Glutamatergic neuron (in vitro differentiated cells): ENCODE measurements around the gene HSPA1B. TPM values are rescaled to one million over a fixed set of nuclear protein-coding genes. Genes with fewer than 3 reads are reported as not detected.
"Not testable (repeated sequence)": the region's sequence is repeated elsewhere in the genome, so short reads cannot be mapped to it uniquely, and the experiment has no call there.

Experiments
- DNase-seq: peaks from one replicate; pipeline ENCODE4 v3.0.0; 2022
- H3K27ac Mint-ChIP-seq: one replicate; pipeline ENCODE4 v1.8.0; 2020; ENCODE audit warnings: mild to moderate bottlenecking, mixed read lengths, inconsistent platforms; ENCODE audit not compliant: unreplicated experiment
- H3K27me3 Mint-ChIP-seq: one replicate; pipeline ENCODE4 v1.8.0; 2020; ENCODE audit warnings: mild to moderate bottlenecking, moderate library complexity, mixed read lengths, inconsistent platforms; ENCODE audit not compliant: unreplicated experiment
- H3K36me3 Mint-ChIP-seq: one replicate; pipeline ENCODE4 v1.8.0; 2020; ENCODE audit warnings: mild to moderate bottlenecking, mixed read lengths, inconsistent platforms; ENCODE audit not compliant: unreplicated experiment
- H3K4me1 Mint-ChIP-seq: one replicate; pipeline ENCODE4 v1.8.0; 2020; ENCODE audit warnings: mild to moderate bottlenecking, low read depth, mixed read lengths, inconsistent platforms; ENCODE audit not compliant: unreplicated experiment
- H3K4me3 Mint-ChIP-seq: one replicate; pipeline ENCODE4 v1.8.0; 2020; ENCODE audit warnings: mild to moderate bottlenecking, mixed read lengths, inconsistent platforms; ENCODE audit not compliant: unreplicated experiment
- H3K9me3 Mint-ChIP-seq: one replicate; pipeline ENCODE4 v1.8.0; 2020; ENCODE audit warnings: mild to moderate bottlenecking, moderate library complexity, mixed read lengths, inconsistent platforms; ENCODE audit not compliant: unreplicated experiment
- total RNA-seq: library from RNA; stranded (reverse); fragmentation: NEBNext Ultra II Directional; extraction: Animal tissue kit (Norgen Biotek cat#: 25700); gene quantifications from one replicate; pipeline ENCODE4 v1.2.1, GENCODE V29; 2021; ENCODE audit not compliant: unreplicated experiment
- TF ChIP-seq, protein P1 (sequence below): fragments of 200-600 bp; sonication (generic); IDR thresholded peaks from one replicate; pipeline ENCODE4 v1.5.0; 2021; ENCODE audit not compliant: partially characterized antibody, unreplicated experiment

HSPA1B gene
- total RNA-seq, 1 donor from 2014 or later = 93.9 TPM

- Mint-ChIP-seq H3K27ac (no peak overlapping the region), H3K4me1 (no peaks in the 10 kb centered on the region), H3K9me3 (peaks cover 10% of the 10 kb centered on the region), H3K27me3 (peaks cover 4% of the 10 kb centered on the region), H3K4me3 (no peak overlapping the region), H3K36me3 (no peaks in the 10 kb centered on the region)
- no peak for DNase-seq
- TF ChIP-seq, protein P1, sequence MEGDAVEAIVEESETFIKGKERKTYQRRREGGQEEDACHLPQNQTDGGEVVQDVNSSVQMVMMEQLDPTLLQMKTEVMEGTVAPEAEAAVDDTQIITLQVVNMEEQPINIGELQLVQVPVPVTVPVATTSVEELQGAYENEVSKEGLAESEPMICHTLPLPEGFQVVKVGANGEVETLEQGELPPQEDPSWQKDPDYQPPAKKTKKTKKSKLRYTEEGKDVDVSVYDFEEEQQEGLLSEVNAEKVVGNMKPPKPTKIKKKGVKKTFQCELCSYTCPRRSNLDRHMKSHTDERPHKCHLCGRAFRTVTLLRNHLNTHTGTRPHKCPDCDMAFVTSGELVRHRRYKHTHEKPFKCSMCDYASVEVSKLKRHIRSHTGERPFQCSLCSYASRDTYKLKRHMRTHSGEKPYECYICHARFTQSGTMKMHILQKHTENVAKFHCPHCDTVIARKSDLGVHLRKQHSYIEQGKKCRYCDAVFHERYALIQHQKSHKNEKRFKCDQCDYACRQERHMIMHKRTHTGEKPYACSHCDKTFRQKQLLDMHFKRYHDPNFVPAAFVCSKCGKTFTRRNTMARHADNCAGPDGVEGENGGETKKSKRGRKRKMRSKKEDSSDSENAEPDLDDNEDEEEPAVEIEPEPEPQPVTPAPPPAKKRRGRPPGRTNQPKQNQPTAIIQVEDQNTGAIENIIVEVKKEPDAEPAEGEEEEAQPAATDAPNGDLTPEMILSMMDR = no peak
Observed at GRCh38 chr6:31799781-31800180, 27.8 kb upstream of the HSPA1B start.

DNA sequence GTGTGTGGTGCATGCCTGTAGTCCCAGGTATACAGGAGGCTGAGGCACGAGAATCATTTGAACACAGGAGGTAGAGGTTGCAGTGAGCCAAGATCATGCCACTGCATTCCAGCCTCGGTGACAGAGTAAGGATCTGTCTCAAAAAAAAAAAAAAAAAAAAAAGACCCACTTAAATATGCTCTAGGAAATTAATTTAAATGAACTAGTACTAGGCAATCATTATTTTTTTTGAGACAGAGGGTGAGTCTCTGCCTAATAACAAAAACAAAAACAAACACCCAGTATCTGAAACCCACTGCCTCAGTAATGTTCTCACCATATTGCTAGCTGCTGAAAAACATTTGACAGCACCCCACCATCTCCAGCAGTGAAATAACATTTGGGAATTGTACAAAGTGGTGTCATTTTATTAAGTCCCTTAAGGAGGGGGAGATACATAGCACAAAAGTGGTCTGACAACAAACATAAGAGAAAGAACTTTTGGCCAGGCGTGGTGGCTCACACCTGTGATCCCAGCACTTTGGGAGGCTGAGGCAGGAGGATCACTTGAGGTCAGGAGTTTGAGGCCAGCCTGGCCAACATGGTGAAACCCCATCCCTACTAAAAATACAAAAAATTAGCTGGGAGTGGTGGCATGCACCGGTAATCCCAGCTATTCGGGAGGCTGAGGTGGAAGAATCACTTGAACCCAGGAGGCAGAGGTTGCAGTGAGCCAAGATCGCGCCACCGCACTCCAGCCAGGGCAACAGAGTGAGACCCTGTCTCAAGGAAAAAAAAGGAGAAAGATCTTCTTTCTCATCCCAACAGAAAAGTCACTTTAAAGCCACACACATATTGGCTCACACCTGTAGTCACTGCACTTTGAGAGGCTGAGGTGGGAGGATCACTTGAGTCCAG, 26.3 kb upstream of the HSPA1B start:
- not testable (repeated sequence) for DNase-seq, H3K4me1 Mint-ChIP-seq, H3K9me3 Mint-ChIP-seq, H3K4me3 Mint-ChIP-seq, H3K27ac Mint-ChIP-seq, H3K36me3 Mint-ChIP-seq, H3K27me3 Mint-ChIP-seq

- DNase-seq = no peak
- H3K27me3 Mint-ChIP-seq = no peaks in the 10 kb centered on the region
- H3K9me3 Mint-ChIP-seq = peaks cover 6% of the 10 kb centered on the region
- H3K4me3 Mint-ChIP-seq = peak overlapping the region; percentile 97
- peak overlapping the region; percentile 78 for H3K27ac Mint-ChIP-seq
- H3K4me1 Mint-ChIP-seq = peaks cover 4% of the 10 kb centered on the region
- TF ChIP-seq, protein P1 = no peak
- H3K36me3 Mint-ChIP-seq = no peaks in the 10 kb centered on the region
Observed at GRCh38 chr6:31805939-31806469, 21.5 kb upstream of the HSPA1B start.

DNA sequence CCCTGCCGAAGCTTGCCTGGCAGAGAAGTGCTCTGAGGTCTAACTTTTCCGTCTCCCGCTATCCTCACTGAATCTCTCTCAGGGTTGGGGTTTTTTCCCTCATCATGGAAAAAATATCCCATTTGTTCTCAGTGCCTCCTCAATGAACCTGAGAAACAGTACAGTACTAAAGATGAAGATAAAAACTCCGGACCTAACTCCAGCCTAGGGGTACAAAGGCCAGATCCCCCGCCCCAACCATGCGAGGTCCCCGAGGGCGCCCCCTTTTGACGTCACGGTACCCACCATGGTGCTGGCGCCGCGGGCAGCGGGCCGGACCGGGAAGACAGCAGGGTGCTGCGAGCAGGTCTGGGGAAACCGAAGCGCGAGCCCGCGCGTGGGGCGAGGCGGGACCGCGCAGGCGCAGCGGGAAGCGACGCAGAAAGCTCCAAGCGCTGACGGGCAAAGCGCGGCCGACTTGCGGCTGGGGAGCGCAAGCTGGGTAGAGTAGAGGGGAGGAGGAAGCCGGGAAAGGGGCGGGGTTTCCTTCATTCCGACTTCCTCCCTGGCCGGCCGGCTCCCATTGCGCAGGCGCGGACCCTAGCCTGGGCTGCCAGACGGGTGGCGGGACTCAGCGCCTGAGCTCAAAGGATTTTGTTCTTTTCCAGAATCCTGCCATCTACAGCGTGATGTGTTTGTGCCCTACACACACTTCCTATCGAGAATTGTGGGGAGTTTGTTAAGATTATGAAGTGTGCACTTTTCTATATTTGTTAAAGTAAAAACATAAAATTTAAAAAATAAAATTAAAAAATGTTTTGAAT, 20.9 kb upstream of the HSPA1B start, which contains the start of gene LSM2:
LSM2 (minus strand) TSS at position 497 of the 803 bp plus-strand sequence; CDS start at position 288, 209 bp downstream.
- Mint-ChIP-seq H3K4me3 (peak within 1 kb of the TSS; percentile 97), H3K36me3 (no peaks in the 10 kb centered on the region), H3K9me3 (peaks cover 6% of the 10 kb centered on the region), H3K27me3 (no peaks in the 10 kb centered on the region), H3K27ac (peak within 1 kb of the TSS; percentile 90), H3K4me1 (peaks cover 4% of the 10 kb centered on the region)
- TF ChIP-seq, protein P1 = peak; percentile 40
- DNase-seq = peak; percentile 99

- H3K36me3 Mint-ChIP-seq, DNase-seq, H3K27me3 Mint-ChIP-seq, H3K27ac Mint-ChIP-seq, H3K4me1 Mint-ChIP-seq, H3K4me3 Mint-ChIP-seq, H3K9me3 Mint-ChIP-seq: not testable (repeated sequence)
Observed at GRCh38 chr6:31808599-31808998, 18.9 kb upstream of the HSPA1B start.
